Stimulated activated CD4-positive, alpha-beta T cell treated with anti-CD3 and anti-CD28 coated beads, Interleukin-15, amount 100 ng/mL, for 24 hours (primary cell): ENCODE data around the gene GABPB1.

Experiments used
- DNase-seq: peaks from one replicate; pipeline ENCODE4 v3.0.0-alpha.2; 2020

GABPB1 gene

DNA sequence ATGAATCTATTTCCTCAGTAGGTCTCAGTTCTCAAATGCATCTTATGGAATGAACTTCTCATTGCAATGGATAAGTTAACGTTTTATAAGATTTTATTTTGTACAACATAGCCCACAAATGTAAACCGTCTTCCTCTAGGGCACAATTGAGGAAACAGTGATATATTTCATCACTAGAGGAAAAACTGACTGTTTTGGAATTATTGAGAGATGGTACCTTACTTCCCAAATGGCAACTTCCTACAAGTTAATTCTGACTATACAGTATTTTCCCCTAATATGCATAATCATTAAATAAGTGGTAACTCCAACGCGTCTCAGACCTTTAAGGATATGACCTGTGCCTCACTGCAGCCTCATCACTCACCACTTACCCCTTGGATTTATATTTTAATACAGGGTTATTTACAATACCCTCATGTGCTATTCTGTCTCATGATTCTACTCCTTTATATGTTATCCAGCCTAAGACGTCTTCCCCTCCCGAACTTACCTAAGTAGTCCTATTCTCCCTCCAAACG, 13.3 kb downstream of the GABPB1 start:
- DNase-seq: no peak

DNA sequence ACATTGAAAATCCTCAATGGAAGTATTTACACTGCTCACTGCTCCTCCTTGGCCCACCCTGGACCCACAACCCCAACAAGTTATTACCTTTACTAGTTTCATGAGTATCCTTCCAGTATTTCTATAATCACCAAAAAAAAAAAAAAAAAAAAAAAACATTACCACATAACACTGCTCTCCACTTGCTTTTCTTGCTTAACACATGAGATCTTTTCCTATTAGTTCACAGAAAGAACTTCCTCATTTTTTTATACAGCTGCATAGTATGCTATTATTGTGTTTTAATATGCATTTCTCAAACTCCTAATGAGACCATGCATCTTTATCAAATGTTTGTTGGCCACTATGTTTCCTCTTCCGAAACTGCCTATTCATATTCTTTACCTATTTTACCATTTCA, 14.6 kb downstream of the GABPB1 start:
- DNase-seq: no peak

DNA sequence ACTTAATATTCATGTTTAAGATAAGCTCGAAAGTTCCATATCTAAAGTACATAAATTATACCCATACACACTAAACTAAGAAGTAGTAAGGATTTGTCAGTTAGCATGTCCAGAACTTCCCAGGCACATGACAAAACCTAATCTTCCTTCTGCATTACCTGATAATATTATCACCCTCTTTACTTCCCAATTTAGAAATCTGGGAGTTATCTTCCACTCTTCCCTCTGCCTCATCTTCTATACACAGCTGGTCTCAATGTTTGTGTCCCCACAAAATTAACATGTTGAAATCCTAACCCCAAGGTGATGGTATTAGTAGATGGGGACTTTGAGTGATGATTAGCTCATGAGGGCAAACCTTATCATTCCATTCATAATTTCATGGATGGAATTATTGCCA, 15.3 kb downstream of the GABPB1 start:
- no peak for DNase-seq

DNA sequence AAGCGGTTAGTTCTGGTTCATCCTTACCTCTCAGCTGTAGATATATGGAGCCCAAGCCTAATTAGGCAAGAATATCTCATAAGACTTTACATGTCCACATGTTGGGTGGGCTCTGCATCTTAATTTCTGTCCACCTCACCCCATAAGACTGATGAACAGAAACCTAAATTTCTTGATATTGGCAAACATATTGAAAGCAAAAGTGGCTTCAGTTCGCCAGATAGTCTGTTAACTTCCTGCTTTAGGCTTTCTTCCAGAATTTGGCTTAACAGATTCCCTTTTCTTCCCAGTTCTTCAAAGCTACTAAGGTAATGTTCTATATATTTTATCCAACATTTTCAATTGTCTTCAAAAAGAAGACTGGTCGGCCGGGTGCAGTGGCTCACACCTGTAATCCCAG, 19.7 kb downstream of the GABPB1 start:
- no peak for DNase-seq

DNA sequence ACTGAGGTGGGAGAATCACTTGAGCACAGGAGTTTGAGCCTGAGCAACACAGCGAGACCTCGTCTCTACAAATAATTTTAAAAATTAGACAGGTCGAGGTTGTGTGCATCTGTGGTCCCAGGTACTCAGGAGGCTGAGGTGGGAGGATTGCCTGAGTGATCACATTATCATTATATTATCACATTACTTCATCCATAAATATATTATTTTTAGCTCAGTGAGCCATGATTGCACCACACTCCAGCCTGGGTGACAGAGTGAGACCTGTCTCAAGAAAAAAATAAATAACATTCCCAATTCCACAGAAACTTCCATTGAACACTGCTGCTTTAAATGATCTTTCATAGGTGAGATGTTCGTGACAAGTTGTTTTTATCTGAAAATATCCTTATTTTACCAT, 21.8 kb downstream of the GABPB1 start:
- no peak for DNase-seq

DNA sequence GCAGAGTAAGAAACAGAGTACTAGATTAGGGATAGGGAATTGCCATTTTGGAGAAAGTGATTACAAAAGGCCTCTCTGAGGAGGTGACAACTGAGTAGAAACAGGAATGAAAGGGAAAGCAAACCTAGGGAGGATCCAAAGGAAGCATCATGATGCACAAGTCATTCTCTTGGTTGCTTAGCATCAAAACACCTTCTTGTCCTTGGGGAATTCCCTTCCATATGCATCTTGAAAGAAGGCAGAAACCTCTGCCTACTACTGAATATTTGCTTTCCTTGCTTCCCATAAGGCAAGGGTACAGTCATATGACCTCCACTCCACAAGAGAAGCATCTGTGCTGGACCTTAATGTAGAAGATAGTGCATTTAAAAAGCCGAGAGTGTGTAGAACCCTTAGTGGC, 24.1 kb downstream of the GABPB1 start:
- DNase-seq: no peak

DNA sequence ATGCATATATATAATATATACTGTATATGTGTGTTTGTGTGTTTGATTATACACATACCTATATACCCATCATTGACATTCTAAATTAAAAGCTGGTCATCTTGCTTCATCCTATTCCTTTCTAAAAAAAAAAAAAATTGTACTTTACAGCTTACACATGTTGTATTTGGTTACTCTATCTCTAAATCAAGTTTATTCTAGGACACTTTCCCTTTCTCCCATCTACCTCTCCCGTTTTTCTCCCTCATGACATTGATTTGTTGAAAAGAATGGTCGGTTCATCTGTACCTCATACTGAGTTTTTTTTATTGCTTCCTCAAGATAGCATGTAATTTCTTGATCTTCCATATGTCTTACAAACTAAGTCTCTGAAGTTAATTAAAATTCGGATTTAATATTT, 26.9 kb downstream of the GABPB1 start:
- DNase-seq: no peak

DNA sequence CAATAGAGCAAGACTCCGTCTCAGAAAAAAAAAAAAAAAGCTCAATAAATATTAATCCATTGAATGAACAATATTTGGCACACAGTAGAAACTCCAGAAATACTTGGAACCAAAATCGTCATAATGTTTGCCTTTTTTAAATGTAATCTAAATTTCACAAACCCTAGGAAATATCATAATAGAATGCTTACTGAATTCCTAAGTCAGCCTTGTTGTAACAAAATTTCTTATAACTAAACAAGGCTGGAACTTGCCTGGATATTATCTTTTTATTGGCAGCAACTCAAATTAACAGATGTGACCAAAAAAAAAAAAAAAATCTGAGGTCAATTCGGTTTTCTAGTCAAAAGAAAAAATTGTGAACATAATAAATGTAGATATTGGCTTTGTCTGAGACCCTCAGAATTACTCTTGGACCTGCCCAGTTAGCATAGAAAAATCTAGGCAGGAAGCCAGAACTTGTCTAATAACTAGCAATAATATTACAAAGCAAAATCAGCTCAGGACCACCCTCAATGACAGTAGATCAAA, 33.3 kb downstream of the GABPB1 start:
- DNase-seq: no peak

DNA sequence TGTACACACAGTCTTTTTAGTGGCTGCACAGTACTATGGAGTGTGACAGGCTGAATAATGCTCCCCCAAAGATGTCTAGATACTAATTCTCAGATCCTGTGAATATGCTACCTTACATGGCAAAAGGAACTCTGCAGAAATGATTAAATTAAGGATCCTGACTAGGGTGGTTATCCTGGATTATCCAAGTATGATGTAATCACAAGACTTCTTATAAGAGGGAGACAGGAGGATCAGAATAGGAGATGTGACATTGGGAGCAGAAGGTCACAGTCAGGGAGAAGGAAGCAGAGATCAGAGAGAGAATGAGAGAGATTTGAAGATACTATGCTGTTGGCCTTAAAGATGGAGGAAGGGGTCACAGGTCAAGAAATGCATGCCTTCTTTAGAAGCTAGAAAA, 34.5 kb downstream of the GABPB1 start:
- DNase-seq: no peak

DNA sequence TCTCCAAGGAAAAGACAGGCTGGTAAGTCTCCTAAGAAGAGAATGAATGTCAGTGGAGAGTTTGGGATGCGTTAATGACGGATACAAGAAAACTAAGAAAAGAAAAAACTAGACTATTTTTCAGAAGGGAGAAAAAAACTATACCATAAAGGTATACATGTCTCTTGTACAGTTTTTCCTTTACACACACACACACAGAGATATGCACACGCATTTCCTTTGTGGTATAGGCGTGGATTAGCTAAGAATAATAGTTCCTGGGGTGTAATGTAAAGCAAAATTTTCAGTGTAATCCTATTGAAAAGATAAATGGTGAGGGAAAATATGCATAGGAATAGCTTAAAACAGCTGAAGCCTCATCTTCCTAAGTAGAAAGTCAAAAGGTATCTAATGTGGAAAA, 36.3 kb downstream of the GABPB1 start:
- DNase-seq: no peak

DNA sequence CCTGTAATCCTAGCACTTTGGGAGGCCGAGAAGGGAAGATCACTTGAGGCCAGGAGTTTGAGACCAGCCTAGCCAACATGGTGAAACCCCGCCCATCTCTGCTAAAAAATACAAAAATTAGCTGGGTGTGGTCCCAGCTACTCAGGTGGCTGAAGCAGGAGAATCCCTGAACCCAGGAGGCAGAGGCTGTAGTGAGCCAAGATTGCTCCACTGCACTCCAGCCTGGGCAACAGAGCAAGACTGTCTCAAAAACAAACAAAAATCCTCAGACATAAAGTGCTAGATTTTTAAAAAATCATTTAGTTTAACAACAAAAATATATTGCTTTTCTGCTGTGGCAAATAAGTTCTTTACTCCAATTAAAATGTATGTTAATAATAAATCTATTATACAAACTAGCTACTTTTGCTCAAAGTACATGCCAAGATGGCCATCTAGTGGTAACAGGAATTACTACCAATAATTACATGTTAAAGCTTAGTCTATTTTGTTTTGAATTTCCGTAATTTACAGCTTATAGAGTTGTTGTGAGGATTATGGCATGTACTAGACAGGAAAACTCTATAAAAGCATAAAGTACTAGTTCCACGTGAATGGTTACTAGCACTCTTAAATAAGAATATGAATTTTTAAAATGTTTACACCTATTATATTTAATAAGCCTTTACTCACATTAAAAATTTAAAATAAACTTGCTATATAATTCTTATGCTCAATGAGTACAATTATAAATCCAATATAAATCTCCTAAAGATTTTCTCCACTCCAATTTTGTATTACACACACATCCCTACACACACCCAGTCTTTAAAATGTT, 39.0 kb downstream of the GABPB1 start:
- DNase-seq: no peak

DNA sequence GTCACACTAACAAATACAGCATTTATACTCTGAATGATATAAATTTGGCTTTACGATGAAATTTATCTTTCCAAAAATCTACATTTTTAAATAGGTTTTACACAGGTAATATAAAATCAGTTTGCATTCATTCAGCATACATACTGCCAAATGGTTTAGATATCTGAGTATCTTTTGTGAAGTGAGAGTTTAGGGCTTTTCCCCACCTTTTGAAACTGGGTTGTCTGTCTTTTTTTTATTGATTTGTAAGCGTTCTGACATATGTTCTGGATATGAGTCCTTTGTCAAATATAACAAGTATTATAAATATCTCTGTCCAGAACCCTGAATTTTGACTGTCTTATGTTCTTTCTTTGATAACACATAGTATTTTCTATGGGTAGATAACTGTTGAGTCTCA, 42.4 kb downstream of the GABPB1 start:
- DNase-seq: no peak

DNA sequence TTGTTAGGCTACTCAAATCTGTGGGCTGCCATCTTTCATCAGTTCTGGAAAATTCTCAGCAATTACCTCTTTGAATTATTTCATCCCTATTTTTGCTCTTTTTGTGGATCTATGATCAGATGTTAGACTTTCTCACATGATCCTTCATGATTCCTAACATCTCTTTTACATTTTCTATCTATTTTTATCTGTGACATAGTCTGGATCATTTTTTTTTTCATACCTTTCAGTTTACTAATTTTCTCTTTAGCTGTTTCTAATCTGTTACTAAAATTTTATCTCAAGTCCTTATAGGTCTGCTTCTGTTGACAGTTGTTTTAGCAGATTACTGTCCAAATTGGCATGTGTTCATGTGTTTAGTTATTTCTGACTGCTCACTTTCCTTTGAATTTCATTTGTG, 47.2 kb downstream of the GABPB1 start:
- DNase-seq: no peak

DNA sequence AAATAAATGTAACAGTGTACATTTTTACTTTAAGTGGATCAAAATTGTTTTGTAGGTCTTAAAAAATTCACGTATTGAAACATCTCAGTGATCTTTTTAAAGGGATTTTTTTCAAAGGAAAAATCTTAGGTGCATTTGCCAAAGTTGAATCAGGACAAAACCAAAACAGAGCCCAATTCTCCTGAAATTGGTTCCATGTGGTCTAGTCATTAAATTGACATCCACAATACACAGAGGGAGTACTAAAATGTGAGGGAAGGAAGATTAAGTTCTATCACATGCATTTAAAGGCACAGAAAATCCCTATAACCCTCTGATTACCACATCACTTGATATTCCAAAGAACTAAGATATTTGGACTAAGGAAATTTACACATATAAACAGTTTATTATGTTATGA, 50.2 kb downstream of the GABPB1 start:
- DNase-seq: no peak

DNA sequence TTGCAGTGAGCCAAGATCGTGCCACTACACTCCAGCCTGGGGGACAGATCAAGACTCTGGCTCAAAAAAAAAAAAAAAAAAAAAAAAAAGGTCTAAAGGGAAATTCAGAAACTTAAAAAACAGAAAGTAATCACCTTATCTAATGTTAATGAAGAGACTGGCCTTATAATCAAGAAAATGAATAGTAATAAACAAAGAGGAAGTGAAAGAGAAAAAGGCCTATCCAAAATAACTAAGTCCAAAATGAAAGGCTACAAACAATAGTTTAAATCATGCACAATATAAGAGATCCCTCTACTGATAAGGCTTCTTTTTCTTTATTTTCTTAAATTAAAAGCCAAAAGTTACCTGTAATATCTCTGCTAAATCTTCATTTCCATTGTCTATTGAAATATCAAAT, 52.4 kb downstream of the GABPB1 start:
- DNase-seq: no peak

DNA sequence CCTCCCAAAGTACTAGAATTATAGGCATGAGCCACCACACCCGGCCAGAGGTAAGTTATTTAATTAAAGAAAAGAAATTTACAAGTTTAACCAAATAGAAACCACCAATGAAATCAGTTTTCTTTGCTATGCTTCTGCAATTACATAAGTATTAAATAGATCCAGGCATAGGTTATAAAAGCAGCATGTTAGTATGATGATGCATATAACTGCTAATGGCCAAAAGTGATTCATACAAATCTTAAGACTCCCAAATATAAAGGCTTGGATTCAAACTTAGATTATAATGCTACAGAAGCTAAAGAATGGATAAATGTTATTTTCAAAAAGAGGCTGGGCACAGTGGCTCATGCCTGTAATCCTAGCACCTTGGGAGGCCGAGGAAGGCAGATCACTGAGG, 56.7 kb downstream of the GABPB1 start:
- no peak for DNase-seq

DNA sequence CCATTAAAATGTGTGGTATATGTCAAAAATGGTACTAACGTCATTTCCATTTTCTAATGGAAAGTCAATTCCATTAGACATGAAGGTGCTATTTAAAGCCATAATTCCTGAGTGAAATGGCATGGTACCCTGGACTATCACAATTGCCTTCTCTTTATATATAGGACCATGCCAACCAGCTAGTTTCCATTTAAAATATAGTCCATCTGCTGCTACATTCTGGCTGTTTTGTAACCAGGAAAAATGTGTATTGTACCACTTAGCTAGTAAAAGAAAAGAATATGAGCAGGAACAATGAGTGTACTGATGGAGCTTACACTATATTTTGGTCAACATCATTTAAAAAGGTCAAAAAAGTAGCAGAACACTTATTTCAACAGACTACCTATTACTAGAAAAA, 59.0 kb downstream of the GABPB1 start:
- DNase-seq: no peak

DNA sequence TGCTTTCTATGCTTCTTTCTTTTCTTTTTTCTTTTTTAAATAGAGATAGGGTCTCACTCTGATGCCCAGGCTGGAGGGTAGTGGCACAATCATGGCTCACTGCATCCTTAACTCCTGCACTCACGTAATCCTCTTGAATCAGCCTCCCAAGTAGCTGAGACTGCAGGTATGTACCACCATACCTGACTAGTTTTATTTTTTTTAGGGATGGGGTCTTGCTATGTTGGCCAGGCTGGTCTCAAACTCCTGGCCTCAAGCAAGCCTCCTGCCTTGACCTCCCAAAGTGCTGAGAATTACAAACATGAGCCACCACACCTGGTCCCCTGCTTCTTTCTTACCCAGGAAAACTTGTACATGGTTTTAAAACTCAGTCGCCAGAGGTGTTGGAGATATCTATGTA, 65.2 kb downstream of the GABPB1 start:
- DNase-seq: no peak

DNA sequence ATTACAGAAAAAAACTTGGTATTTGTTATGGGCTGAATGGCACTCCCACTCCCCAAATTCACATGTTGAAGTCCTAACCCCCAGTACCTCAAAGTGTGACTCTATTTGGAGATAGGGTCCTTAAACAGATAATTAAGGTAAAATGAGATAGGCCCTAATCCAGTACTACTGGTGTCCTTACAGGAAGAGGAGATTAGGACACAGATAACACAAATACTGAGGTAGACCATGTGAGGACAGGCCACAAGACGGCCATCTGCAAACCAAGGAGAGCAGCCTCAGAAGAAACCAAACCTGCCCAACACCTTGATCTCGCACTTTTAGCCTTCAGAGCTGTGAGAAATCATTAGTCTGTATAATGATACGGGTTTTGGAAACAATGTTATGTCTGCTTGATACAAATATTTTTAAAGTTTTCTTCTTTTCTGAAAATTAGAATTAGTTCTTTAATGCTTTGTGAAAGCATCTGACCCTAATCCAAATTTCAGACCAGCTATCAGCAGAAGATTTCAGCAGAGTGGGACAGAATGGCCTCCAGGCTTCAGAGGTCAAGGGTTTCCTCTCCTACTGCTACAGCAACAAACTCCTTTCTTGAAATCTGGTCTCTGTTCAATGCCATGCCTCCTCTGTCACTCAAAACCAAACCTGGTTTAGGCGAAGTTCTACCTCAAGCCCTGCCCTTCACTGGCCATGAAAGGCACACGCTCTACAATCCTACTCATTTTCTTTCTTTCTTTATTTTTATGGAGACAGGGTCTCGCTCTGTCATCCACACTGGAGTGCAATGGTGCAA, 67.5 kb downstream of the GABPB1 start:
- DNase-seq: no peak

DNA sequence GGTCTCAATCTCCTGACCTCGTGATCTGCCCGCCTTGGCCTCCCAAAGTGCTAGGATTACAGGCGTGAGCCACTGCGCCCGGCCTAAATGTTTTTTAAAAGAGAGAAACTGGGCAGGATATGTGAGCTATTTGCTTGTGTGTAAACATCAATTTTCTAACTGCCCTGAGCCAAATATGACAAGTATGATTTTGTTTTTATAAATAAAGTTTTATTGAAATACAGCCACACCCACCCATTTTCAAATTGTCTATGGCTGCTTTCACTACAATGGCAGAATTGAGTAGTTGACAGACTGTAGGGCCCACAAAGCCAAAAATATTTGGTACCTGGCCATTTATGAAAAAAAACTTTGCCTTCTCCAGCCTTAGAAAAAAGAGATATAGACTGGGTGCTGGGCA, 73.6 kb downstream of the GABPB1 start:
- no peak for DNase-seq

DNA sequence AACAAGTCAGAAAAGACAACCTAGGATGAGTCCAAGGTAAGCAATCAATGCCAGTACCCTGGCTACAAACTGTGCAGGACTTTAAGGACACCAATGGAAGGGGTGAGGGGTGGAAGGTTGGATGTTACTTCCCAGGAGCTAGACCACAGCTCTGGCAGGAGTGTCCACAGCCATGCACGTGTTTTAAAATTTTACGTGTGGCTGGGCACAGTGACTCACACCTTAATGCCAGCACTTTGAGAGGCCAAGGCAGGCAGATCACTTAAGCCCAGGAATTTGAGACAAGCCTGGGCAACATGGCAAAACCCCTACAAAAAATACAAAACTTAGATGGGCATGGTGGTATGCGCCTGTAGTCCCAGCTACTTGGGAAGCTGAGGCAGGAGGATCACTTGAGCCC, 74.7 kb downstream of the GABPB1 start:
- DNase-seq: no peak

DNA sequence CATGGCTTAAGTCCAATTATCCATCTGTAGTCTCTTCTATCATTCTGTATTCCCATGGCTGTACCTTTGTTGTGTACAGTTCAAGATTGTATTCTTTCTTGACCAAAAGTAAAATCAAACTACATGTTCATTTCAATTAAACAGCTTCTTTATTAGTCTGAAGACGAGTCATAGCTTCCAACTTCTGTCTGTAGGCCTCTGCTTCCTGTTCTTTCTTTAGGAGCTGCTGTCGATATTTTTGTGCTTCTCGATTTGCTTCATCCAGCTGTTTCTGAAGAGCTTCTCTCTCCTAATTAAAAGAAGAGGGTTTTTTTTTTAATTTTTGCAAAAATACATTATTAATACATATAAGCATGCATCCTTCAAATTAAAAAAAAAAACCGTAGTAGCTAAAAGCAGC, 76.5 kb downstream of the GABPB1 start:
- no peak for DNase-seq

DNA sequence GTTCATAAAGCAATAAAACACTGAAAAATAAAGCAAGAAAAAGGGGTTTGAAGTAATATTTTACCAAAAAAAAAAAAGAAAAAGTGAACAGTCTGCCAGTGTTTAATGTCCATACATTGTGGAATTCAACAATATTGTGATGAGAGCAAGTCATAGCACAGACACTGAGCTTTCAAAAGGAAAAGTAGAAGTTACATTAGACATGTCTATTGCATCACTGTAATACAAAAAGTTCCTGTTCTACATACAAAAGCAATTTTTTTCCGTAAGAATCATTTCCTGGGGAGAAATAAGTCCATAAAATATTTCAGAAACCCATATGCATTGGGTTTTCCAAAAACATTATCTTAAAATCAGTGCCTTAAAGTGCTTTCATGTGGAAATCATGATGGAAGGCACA, 77.6 kb downstream of the GABPB1 start:
- no peak for DNase-seq

DNA sequence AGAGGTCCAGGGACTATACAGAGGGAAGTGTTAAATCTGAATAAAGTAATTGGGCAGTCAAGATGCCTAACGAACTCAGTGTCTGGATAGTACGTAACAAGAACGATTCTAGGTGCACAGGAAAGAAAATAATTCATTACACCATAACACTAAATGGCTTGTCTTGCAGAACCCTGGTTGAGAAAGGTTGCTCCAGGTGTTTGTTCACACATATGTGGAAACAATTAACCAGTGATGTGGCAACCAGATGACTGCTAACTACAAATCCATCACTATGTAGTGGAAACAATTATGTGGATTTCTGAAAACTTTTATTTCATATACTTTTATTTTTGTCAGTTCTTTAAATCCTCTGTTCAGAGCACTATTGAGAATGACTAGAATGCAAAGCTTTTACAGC, 79.1 kb downstream of the GABPB1 start:
- DNase-seq: no peak
